ENCODE data around the gene SLC29A1.
A peak's percentile ranks its signal among the peaks of the same experiment; 100 is the strongest.

DNA sequence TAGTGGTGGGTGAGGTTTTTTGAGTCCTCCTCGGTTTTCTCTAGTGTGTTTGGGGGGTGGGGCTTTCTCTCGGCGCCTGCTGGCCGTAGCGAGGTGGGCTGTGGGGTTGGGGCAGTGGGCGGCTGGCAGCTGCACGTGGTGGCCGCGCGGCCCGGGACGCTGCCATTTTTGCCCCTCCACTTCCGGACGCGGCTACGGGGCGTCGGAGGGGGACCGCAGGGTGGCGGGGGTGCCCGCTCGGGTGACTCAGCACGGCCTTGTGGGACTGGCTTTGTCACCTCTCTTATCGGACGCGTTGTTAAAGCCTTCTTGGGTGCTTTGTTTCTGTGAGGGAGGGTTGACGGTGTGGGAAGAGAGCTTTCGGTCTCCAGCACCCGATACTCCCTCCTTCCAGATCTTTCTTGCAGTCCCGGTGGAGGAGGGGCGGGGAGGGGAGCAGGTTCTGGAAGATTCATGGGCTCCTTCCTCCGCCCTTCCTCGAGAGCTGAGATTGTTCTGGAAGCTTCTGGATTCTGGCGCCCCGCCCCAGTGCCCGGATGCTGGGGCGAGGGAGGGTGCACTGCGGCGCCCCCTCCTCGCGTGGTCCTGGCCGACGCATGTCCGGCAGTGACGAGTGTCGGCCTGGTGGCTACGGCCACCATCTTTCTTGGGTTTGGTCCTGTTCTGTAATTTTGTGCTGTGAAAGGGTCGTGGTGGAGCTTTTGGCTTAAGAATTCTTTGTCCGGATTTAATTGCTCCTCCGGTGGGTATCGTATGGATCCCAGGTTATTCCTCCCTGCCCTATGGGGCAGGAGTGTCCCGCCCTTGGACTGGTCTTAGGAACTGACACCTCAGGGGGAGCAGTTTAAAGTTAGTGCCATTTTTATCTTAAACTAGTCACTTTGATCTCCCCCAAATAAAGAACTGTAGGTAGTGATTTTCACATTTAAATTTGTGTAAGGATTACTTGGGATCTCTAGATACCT is 24.2 kb downstream of the SLC29A1 start:
- TF ChIP-seq, protein P1, sequence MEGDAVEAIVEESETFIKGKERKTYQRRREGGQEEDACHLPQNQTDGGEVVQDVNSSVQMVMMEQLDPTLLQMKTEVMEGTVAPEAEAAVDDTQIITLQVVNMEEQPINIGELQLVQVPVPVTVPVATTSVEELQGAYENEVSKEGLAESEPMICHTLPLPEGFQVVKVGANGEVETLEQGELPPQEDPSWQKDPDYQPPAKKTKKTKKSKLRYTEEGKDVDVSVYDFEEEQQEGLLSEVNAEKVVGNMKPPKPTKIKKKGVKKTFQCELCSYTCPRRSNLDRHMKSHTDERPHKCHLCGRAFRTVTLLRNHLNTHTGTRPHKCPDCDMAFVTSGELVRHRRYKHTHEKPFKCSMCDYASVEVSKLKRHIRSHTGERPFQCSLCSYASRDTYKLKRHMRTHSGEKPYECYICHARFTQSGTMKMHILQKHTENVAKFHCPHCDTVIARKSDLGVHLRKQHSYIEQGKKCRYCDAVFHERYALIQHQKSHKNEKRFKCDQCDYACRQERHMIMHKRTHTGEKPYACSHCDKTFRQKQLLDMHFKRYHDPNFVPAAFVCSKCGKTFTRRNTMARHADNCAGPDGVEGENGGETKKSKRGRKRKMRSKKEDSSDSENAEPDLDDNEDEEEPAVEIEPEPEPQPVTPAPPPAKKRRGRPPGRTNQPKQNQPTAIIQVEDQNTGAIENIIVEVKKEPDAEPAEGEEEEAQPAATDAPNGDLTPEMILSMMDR (IDR thresholded peaks at IDR 0.05), result no peak
- peak; percentile 96 for TF ChIP-seq POLR2AphosphoS5 (IDR thresholded peaks at IDR 0.05)

Measured in prostate gland (tissue), 2 donors.